Calu3 (cell line): ENCODE data around the gene CREB3L1. TPM values are rescaled to one million over a fixed set of nuclear protein-coding genes. Genes with fewer than 3 reads are reported as not detected.

Experiments
- BruUV-seq: library from RNA; stranded (reverse); fragments of 400-500 nt; replicated peaks from 2 replicates; lab custom pipeline; 2021; lab: Mats Ljungman, UMichigan
- CTCF ChIA-PET: fragments of 300-600 bp; sonication (Branson Sonifier 250); formaldehyde crosslinking; loops from one replicate; lab custom pipeline; 2022; ENCODE audit warnings: antibody characterized with exemption; lab: Charles Lee
- DNase-seq: peaks from one replicate; pipeline ENCODE4 v3.0.0; 2022
- H3K27ac Mint-ChIP-seq: one replicate; pipeline ENCODE4 v1.8.0; 2022; ENCODE audit warnings: mixed read lengths; ENCODE audit not compliant: unreplicated experiment
- H3K27me3 Mint-ChIP-seq: one replicate; pipeline ENCODE4 v1.8.0; 2022; ENCODE audit warnings: mixed read lengths; ENCODE audit not compliant: unreplicated experiment
- H3K36me3 Mint-ChIP-seq: one replicate; pipeline ENCODE4 v1.8.0; 2022; ENCODE audit warnings: mild to moderate bottlenecking, moderate library complexity, mixed read lengths; ENCODE audit not compliant: insufficient read depth, unreplicated experiment
- H3K4me1 Mint-ChIP-seq: one replicate; pipeline ENCODE4 v1.8.0; 2022; ENCODE audit warnings: mild to moderate bottlenecking, low read depth, mixed read lengths; ENCODE audit not compliant: unreplicated experiment
- H3K4me3 Mint-ChIP-seq: one replicate; pipeline ENCODE4 v1.8.0; 2022; ENCODE audit warnings: mild to moderate bottlenecking, low read depth, moderate library complexity, mixed read lengths; ENCODE audit not compliant: unreplicated experiment
- H3K9me3 Mint-ChIP-seq: one replicate; pipeline ENCODE4 v1.8.0; 2022; ENCODE audit warnings: low read depth, mixed read lengths; ENCODE audit not compliant: unreplicated experiment
- intact Hi-C: fragments of 100-400 bp; cut with micrococcal nuclease; formaldehyde crosslinking; loops from one replicate; pipeline ENCODE4 v1.10.0; 2022; ENCODE audit not compliant: unreplicated experiment
- total RNA-seq: library from RNA; stranded (reverse); gene quantifications from 2 replicates; pipeline ENCODE4 v1.2.3, GENCODE V29; 2022
- TF ChIP-seq, protein P1 (sequence below): fragments of 200-600 bp; IDR thresholded peaks from one replicate; pipeline ENCODE4 v1.8.0; 2022; ENCODE audit warnings: antibody characterized with exemption; ENCODE audit not compliant: unreplicated experiment

The CREB3L1 gene
- total RNA-seq, 1 experiment from 2014 or later = not detected

DNA sequence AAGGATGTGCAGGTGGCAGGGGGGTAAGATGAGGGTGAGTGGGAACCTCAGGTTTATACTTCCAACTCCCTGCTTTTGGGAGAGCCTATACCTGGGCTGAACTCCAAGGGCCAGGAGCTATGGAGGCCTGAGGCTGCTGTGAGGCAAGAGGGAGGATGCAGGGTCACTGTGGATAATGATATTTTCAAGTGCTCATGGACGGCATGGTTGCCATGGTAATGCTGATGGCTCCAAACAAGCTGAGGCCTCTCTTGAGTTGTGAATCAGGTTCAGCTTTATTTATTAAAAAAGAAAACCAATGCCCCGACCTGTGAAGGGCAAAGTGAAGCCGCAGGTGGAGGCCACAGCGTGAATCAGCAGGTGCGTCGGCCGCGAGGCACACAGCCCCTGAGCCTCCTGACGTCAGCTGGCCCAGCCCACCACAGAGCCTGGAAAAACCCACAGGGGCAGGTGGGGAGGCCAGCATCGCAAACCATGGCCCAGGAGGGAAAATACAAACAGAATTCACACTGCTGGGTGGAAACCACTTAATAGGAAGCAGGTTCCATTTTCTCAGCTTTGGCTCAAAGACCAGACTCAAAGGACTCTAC, 17.4 kb upstream of the CREB3L1 start:
- H3K4me3 Mint-ChIP-seq = no peak overlapping the region
- no peaks in the 10 kb centered on the region for H3K36me3 Mint-ChIP-seq
- no peaks in the 10 kb centered on the region for H3K9me3 Mint-ChIP-seq
- H3K27me3 Mint-ChIP-seq = peaks cover 39% of the 10 kb centered on the region
- no peaks in the 10 kb centered on the region for H3K4me1 Mint-ChIP-seq
- intact Hi-C loops = no loop called here
- H3K27ac Mint-ChIP-seq = no peak overlapping the region
- no TSS peak for BruUV-seq
- TF ChIP-seq, protein P1, sequence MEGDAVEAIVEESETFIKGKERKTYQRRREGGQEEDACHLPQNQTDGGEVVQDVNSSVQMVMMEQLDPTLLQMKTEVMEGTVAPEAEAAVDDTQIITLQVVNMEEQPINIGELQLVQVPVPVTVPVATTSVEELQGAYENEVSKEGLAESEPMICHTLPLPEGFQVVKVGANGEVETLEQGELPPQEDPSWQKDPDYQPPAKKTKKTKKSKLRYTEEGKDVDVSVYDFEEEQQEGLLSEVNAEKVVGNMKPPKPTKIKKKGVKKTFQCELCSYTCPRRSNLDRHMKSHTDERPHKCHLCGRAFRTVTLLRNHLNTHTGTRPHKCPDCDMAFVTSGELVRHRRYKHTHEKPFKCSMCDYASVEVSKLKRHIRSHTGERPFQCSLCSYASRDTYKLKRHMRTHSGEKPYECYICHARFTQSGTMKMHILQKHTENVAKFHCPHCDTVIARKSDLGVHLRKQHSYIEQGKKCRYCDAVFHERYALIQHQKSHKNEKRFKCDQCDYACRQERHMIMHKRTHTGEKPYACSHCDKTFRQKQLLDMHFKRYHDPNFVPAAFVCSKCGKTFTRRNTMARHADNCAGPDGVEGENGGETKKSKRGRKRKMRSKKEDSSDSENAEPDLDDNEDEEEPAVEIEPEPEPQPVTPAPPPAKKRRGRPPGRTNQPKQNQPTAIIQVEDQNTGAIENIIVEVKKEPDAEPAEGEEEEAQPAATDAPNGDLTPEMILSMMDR = no peak
- no peak for DNase-seq
- CTCF ChIA-PET = no interaction called here

DNA sequence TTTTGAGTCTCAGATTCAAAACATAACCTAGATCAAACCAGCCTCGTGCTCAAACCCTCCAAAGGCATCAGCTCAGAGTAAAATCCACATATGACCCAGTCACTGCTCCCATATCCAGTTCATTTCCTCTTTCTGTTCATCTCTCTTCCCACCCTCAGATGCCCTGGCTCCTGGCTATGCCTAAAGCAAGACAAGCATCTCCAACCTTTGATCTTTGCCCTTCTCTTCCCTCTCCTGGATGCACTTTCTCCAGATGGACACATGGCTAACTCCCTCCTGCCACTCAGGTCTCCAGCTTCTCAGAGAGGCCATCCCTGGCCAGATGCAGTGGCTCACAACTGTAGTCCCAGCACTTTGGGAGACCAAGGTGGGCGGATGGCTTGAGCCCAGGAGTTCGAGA, 14.3 kb upstream of the CREB3L1 start:
- Mint-ChIP-seq H3K27ac (no peak overlapping the region), H3K36me3 (no peaks in the 10 kb centered on the region), H3K27me3 (peaks cover 66% of the 10 kb centered on the region), H3K4me3 (no peak overlapping the region), H3K9me3 (no peaks in the 10 kb centered on the region), H3K4me1 (no peaks in the 10 kb centered on the region)
- intact Hi-C loops = no loop called here
- DNase-seq = no peak
- TF ChIP-seq, protein P1 = no peak
- CTCF ChIA-PET = interaction anchor here (0.7 kb wide), 1 partner anchor 10 kb away, joined by 3 read pairs; no protein-coding TSS in a partner anchor
- BruUV-seq = no TSS peak

DNA sequence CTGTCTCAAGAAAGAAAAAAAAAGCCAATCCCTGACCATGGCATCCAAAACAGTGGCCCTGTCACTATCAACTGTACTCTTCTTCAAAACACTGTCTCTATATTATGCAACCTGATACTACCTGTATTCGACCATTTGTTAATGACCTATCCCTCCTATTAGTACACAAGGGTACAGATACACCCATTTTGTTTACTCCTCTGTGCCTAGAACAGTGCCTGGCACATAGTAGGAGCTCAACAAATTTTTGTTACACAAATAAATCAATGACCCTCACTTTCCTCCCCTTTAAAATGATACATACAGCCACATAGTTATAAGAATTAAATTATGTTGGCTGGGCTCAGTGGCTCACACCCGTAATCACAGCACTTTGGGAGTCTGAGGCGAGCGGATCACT, 13.4 kb upstream of the CREB3L1 start:
- no peak overlapping the region for H3K27ac Mint-ChIP-seq
- H3K36me3 Mint-ChIP-seq = no peaks in the 10 kb centered on the region
- BruUV-seq = no TSS peak
- intact Hi-C loops = no loop called here
- CTCF ChIA-PET = no interaction called here
- no peaks in the 10 kb centered on the region for H3K4me1 Mint-ChIP-seq
- DNase-seq = no peak
- peaks cover 75% of the 10 kb centered on the region for H3K27me3 Mint-ChIP-seq
- TF ChIP-seq, protein P1 = no peak
- no peak overlapping the region for H3K4me3 Mint-ChIP-seq
- H3K9me3 Mint-ChIP-seq = no peaks in the 10 kb centered on the region

DNA sequence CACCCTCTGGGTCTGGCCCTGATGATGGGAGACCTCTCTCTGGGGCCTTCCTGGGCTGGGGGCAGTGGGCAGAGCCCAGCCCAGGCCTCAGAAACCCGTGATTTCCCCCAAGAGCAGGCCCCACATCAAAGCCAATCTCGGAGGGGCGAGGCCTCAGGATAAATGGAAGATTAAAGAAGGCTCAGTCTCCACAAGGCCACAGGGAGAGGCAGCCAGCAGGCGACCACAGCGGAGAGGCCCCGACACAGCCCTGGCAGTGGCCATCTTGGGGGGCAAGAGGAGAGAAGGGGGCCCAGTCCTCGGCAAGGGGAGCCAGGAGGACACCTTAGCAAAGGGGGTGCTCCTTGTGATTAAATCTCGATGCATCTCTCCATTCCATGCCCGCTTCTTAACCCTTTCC, 12.5 kb upstream of the CREB3L1 start:
- TF ChIP-seq, protein P1 = no peak
- Mint-ChIP-seq H3K27ac (no peak overlapping the region), H3K4me1 (no peaks in the 10 kb centered on the region), H3K4me3 (no peak overlapping the region), H3K27me3 (peaks cover 85% of the 10 kb centered on the region), H3K9me3 (no peaks in the 10 kb centered on the region), H3K36me3 (no peaks in the 10 kb centered on the region)
- intact Hi-C loops = no loop called here
- BruUV-seq = no TSS peak
- CTCF ChIA-PET = interaction anchor here (0.7 kb wide), 1 partner anchor 618 kb away, joined by 3 read pairs; no protein-coding TSS in a partner anchor
- DNase-seq = no peak
